ENCODE measurements around the gene GRK2. TPM values are rescaled to one million over a fixed set of nuclear protein-coding genes. Genes with fewer than 3 reads are reported as not detected.

The GRK2 gene
- total RNA-seq, 1 experiment from 2014 or later = 56.3 TPM

- no peaks in the 10 kb centered on the region for H4K20me1 ChIP-seq (ENCODE audit: control insufficient read depth, insufficient read depth, insufficient read length)
- H2BK5ac ChIP-seq (ENCODE audit: insufficient read length, low read length) = no peak overlapping the region
- H3K23ac ChIP-seq (ENCODE audit: insufficient read length, low read depth, low read length) = no peak overlapping the region
- WGBS (ENCODE audit: extremely low coverage, insufficient read length, low lambda C conversion rate) = no CpG with 5 or more reads among the region's 33 CpGs
- Mint-ChIP-seq H3K27ac (no peak overlapping the region), H3K36me3 (ENCODE audit: insufficient read depth in 1 of 3, low read depth in 3 of 3) (peaks cover 28 to 50% (median 37%) of the 10 kb centered on the region in 3 experiments), H3K27me3 (ENCODE audit: low read depth) (peaks cover 2% of the 10 kb centered on the region; the same call in 1 of the 2 replicates), H3K9me3 (peaks cover 13 to 19% of the 10 kb centered on the region in 2 experiments), H3K4me3 (no peak overlapping the region), H3K4me1 (peaks cover 16 to 17% of the 10 kb centered on the region in 2 experiments)
- no peak overlapping the region for H2AK5ac ChIP-seq (ENCODE audit: insufficient read length, low read length)
- H4K91ac ChIP-seq (ENCODE audit: insufficient read length, low read depth, low read length) = no peak overlapping the region
- no peak overlapping the region for H3K27ac ChIP-seq (ENCODE audit: insufficient read length, low read depth, low read length)
- no peak overlapping the region for H2BK15ac ChIP-seq (ENCODE audit: low read depth, low read length)
- no peaks in the 10 kb centered on the region for H3K79me2 ChIP-seq (ENCODE audit: insufficient read depth, low read length)
- no peak overlapping the region for H2AFZ ChIP-seq (ENCODE audit: low read length)
- no peak overlapping the region for H2BK12ac ChIP-seq (ENCODE audit: insufficient read length, low read depth, low read length)
- no peak overlapping the region for H2BK20ac ChIP-seq (ENCODE audit: low read depth, low read length, poor library complexity, severe bottlenecking)
- TF ChIP-seq CTCF (conservative IDR thresholded peaks at IDR 0.05) = no peak
- H3K23me2 ChIP-seq (ENCODE audit: insufficient read length, low read depth, low read length, poor library complexity, severe bottlenecking) = peaks cover 6% of the 10 kb centered on the region
- no peak overlapping the region for H4K8ac ChIP-seq (replicated peaks; ENCODE audit: insufficient read length, low read depth, low read length)
- H3K9ac ChIP-seq (ENCODE audit: extremely low read depth, insufficient read length, low read length) = no peak overlapping the region
- H4K5ac ChIP-seq (ENCODE audit: insufficient read length, low read depth, low read length) = no peak overlapping the region
- no peak overlapping the region for H3K14ac ChIP-seq (ENCODE audit: insufficient read depth, low read length)
- H3T11ph ChIP-seq (ENCODE audit: low read length) = no peak overlapping the region
- H3K9me3 ChIP-seq (ENCODE audit: control insufficient read depth, low read depth, low read length) = no peaks in the 10 kb centered on the region
- no peaks in the 10 kb centered on the region for H3K27me3 ChIP-seq (ENCODE audit: insufficient read depth, low read length)
- no peak overlapping the region for H3K18ac ChIP-seq (ENCODE audit: insufficient read length, low read depth, low read length)
- no peak overlapping the region for H3K4me2 ChIP-seq (ENCODE audit: insufficient read depth, insufficient read length, low read length)
- no peak overlapping the region for H3K4ac ChIP-seq (ENCODE audit: low read depth, low read length)
- no peak for DNase-seq
- no peaks in the 10 kb centered on the region for H3K79me1 ChIP-seq (ENCODE audit: insufficient read depth, low read depth, low read length, poor library complexity, severe bottlenecking)
- H3K4me1 ChIP-seq (ENCODE audit: insufficient read depth, low read length) = peaks cover 4% of the 10 kb centered on the region; the same call in 1 of the 2 replicates
- no peak overlapping the region for H3K56ac ChIP-seq (ENCODE audit: insufficient read length, low read depth, low read length)
- no peak overlapping the region for H2BK120ac ChIP-seq (ENCODE audit: low read depth, low read length, poor library complexity, severe bottlenecking)
Observed at GRCh38 chr11:67291481-67292381, 25.5 kb downstream of the GRK2 start.

All from H9 (cell line).